HepG2 (cell line): ENCODE results near the gene RAPGEF5. TPM values are rescaled to one million over a fixed set of nuclear protein-coding genes. Genes with fewer than 3 reads are reported as not detected.

Source experiments
- ARID4A ChIP-seq: sonication (generic); formaldehyde crosslinking; IDR thresholded peaks from 2 replicates; pipeline ENCODE4 v1.5.0; 2020; ENCODE audit warnings: mild to moderate bottlenecking, missing genetic modification reagents, borderline replicate concordance
- ASH2L ChIP-seq: fragments of 300-600, 200-600 bp; sonication (generic); IDR thresholded peaks from 2 replicates; pipeline ENCODE4 v1.7.0; 2017; ENCODE audit warnings: low read depth, mild to moderate bottlenecking, moderate library complexity, mixed read lengths, low read length; ENCODE audit not compliant: insufficient read length
- CHCHD3 ChIP-seq: sonication (generic); formaldehyde crosslinking; IDR thresholded peaks from 2 replicates; pipeline ENCODE4 v1.8.0; 2022; ENCODE audit warnings: mild to moderate bottlenecking, missing genetic modification reagents, moderate library complexity
- DRAP1 ChIP-seq: IDR thresholded peaks from 2 replicates; pipeline ENCODE4 v1.6.1; 2016; ENCODE audit warnings: missing genetic modification reagents, missing compliant biosample characterization
- FOSL2 ChIP-seq: sonication (generic); formaldehyde crosslinking; IDR thresholded peaks from 2 replicates; pipeline ENCODE4 v1.4.0; 2020; ENCODE audit warnings: missing genetic modification reagents
- FOXC1 ChIP-seq: sonication (generic); formaldehyde crosslinking; IDR thresholded peaks from 2 replicates; pipeline ENCODE4 v1.8.0; 2022; ENCODE audit warnings: mild to moderate bottlenecking, missing genetic modification reagents, borderline replicate concordance
- HDAC6 ChIP-seq: fragments of 200-600 bp; sonication (generic); IDR thresholded peaks from 2 replicates; pipeline ENCODE4 v1.7.0; 2017; ENCODE audit warnings: mild to moderate bottlenecking, antibody characterized with exemption, low read length, low read depth
- HOXA3 ChIP-seq: sonication (generic); formaldehyde crosslinking; IDR thresholded peaks from 2 replicates; pipeline ENCODE4 v1.5.0; 2020; ENCODE audit warnings: missing genetic modification reagents
- ISL2 ChIP-seq: sonication (generic); formaldehyde crosslinking; IDR thresholded peaks from 2 replicates; pipeline ENCODE4 v1.5.0; 2020; ENCODE audit warnings: missing genetic modification reagents
- KDM1A ChIP-seq: IDR thresholded peaks from 2 replicates; pipeline ENCODE4 v1.6.1; 2016; ENCODE audit warnings: missing compliant biosample characterization
- MBNL3 ChIP-seq: fragments of 250-450 bp; sonication (Bioruptor Pico); conservative IDR thresholded peaks from 2 replicates; pipeline ENCODE4 v1.8.0; 2022; ENCODE audit warnings: mild to moderate bottlenecking, inconsistent platforms
- NR2F1 ChIP-seq, 2 experiments: fragments of 450-650 bp in 1 of 2; formaldehyde crosslinking in 1 of 2; IDR thresholded peaks; 2 replicates each; pipeline versions ENCODE4 v1.5.0 to v1.6.1; 2016 to 2020; ENCODE audit warnings: mild to moderate bottlenecking in 1 of 2, missing compliant biosample characterization in 1 of 2, missing genetic modification reagents in 1 of 2, moderate library complexity in 1 of 2
- RFX3 ChIP-seq: IDR thresholded peaks from 2 replicates; pipeline ENCODE4 v1.6.1; 2016; ENCODE audit warnings: missing biosample characterization, missing genetic modification reagents
- SIX1 ChIP-seq: sonication (generic); formaldehyde crosslinking; IDR thresholded peaks from 2 replicates; pipeline ENCODE4 v1.4.0; 2020; ENCODE audit warnings: missing genetic modification reagents, borderline replicate concordance
- SKI ChIP-seq: fragments of 450-650 bp; IDR thresholded peaks from one replicate; pipeline ENCODE4 v1.6.1; 2018; ENCODE audit warnings: mild to moderate bottlenecking; ENCODE audit not compliant: partially characterized antibody
- SMAD3 ChIP-seq: sonication (generic); formaldehyde crosslinking; IDR thresholded peaks from 2 replicates; pipeline ENCODE4 v1.4.0; 2020; ENCODE audit warnings: missing genetic modification reagents
- XRCC5 ChIP-seq: fragments of 200-400 bp; formaldehyde crosslinking; optimal IDR thresholded peaks from 2 replicates; pipeline ENCODE3; 2017; ENCODE audit warnings: mild to moderate bottlenecking, low read length
- ZNF629 ChIP-seq: sonication (generic); formaldehyde crosslinking; conservative IDR thresholded peaks from 2 replicates; pipeline ENCODE4 v1.5.0; 2020; ENCODE audit warnings: missing genetic modification reagents
- ZNF775 ChIP-seq: sonication (generic); formaldehyde crosslinking; IDR thresholded peaks from 2 replicates; pipeline ENCODE4 v1.4.0; 2020; ENCODE audit warnings: missing genetic modification reagents, mild to moderate bottlenecking, moderate library complexity, borderline replicate concordance
- ZNF788 ChIP-seq: sonication (generic); formaldehyde crosslinking; IDR thresholded peaks from 2 replicates; pipeline ENCODE4 v1.5.0; 2020; ENCODE audit warnings: mild to moderate bottlenecking, missing genetic modification reagents, borderline replicate concordance
- ZSCAN5A ChIP-seq: sonication (generic); formaldehyde crosslinking; IDR thresholded peaks from 2 replicates; pipeline ENCODE4 v1.8.0; 2022; ENCODE audit warnings: mild to moderate bottlenecking, missing genetic modification reagents, borderline replicate concordance
- polyA plus RNA-seq, 8 experiments: library from polyadenylated mRNA; depleted of rRNA in 3 of 8; stranded (reverse) in 7 of 8; unstranded in 1 of 8; fragments of >200 nt; fragmentation: Illumina TruSeq in 4 of 8; extraction: Trizol in 4 of 8; gene quantifications; 2 replicates each; pipeline versions ENCODE4 v1.2.1 to v1.2.3, GENCODE V29; 2011 to 2016; ENCODE audit warnings: low read depth in 4 of 8, missing spikeins in 1 of 8, mixed read lengths in 1 of 8; ENCODE audit not compliant: insufficient read depth in 1 of 8
- total RNA-seq, 5 experiments: library from RNA; depleted of rRNA; stranded (reverse); fragments of >200 nt; fragmentation: Illumina TruSeq; extraction: Trizol; gene quantifications; 2 replicates each; pipeline ENCODE4 v1.2.3, GENCODE V29; 2016; ENCODE audit warnings: low read depth in 1 of 5
- TF ChIP-seq, protein P1 (sequence below): sonication (generic); formaldehyde crosslinking; IDR thresholded peaks from 2 replicates; pipeline ENCODE4 v1.4.0; 2020; ENCODE audit warnings: missing genetic modification reagents, borderline replicate concordance

The RAPGEF5 gene
- total and polyA plus RNA-seq, 2 of the 13 experiments (the other 11 are each of a cell fraction or from before 2014, with no cell fraction given): 17.1 to 23.4 TPM

DNA sequence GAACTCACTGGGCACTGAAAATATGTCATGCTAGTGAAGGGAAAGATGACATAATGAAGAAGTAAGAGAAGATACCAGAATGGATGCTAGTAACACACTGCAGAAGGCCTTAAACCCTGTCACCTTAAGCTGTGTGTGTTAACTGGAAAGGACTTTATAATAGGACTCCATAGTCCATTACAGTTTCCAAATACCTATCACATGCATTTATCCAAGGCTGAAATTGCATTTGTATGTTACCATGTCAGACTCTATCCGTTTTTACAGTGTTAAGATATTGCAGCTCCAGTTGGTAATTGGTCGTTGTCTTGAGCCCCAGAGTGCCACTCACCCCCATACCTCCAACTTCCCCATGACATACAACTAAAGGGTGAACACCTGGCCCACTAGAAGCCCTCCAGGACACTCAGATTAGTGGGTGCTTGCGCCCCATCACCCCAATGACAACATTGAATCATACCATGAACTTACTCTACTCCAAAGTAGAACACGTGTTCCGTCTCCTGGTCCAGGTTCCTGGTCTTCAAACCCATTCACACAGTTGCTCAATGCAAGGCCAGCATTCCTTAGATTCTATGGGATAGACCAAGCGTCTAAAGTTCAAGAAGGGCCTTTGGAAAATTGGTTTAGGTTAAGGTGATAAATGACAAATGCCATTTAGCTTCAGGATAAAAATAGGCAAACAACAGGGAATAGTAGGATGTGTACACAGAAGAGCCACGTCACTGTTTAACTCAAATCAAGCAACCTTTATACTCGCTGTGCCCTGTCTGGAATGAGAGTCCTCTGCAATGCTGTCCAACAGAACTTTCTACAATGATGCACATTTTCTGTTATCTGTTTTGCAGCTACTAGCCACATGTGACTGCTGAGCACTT, 2.1 kb upstream of the RAPGEF5 start (continued):
- TF ChIP-seq NR2F1 (CRISPR knock-in tag; IDR thresholded peaks at IDR 0.05) (peak in 1 of 2 experiments; percentile 73; a peak in 2 of 4 replicates), DRAP1 (CRISPR knock-in tag) (peak; percentile 72), ISL2 (CRISPR knock-in tag) (peak; percentile 87), RFX3 (CRISPR knock-in tag) (no peak), SIX1 (CRISPR knock-in tag) (peak; percentile 72; the same call in 1 of the 2 replicates), HOXA3 (CRISPR knock-in tag) (peak; percentile 86), KDM1A (CRISPR knock-in tag) (peak; percentile 29; the same call in 1 of the 2 replicates), XRCC5 (peak; percentile 78), HDAC6 (no peak), SMAD3 (CRISPR knock-in tag) (peak; percentile 87), MBNL3 (CRISPR knock-in tag) (no peak), SKI (peak; percentile 60), FOXC1 (CRISPR knock-in tag) (no peak), FOSL2 (CRISPR knock-in tag) (peak; percentile 87), ZSCAN5A (CRISPR knock-in tag) (peak; percentile 58), ASH2L (peak; percentile 47), ZNF629 (CRISPR knock-in tag) (peak; percentile 53; the same call in 1 of the 2 replicates), ZNF788 (CRISPR knock-in tag) (peak; percentile 32; the same call in 1 of the 2 replicates), CHCHD3 (CRISPR knock-in tag) (no peak), ZNF775 (CRISPR knock-in tag) (peak; percentile 53; the same call in 1 of the 2 replicates), ARID4A (CRISPR knock-in tag) (peak; percentile 51; the same call in 1 of the 2 replicates)
- TF ChIP-seq, protein P1, sequence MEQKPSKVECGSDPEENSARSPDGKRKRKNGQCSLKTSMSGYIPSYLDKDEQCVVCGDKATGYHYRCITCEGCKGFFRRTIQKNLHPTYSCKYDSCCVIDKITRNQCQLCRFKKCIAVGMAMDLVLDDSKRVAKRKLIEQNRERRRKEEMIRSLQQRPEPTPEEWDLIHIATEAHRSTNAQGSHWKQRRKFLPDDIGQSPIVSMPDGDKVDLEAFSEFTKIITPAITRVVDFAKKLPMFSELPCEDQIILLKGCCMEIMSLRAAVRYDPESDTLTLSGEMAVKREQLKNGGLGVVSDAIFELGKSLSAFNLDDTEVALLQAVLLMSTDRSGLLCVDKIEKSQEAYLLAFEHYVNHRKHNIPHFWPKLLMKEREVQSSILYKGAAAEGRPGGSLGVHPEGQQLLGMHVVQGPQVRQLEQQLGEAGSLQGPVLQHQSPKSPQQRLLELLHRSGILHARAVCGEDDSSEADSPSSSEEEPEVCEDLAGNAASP (CRISPR knock-in tag): peak; percentile 46; the same call in 1 of the 2 replicates
